Sigmoid colon (tissue), 4 donors: ENCODE results near the gene TNS1.

Experiments
- POLR2AphosphoS5 ChIP-seq, 4 donors: sonication (generic); formaldehyde crosslinking; IDR thresholded peaks; one replicate each; pipeline ENCODE4 v1.6.1; 2017; ENCODE audit warnings: antibody characterized with exemption in 4 of 4
- TF ChIP-seq, protein P1 (sequence below), 4 experiments: fragments of 450-650 bp in 3 of 4; fragments of 200-600 bp in 1 of 4; IDR thresholded peaks; one replicate each; pipeline ENCODE4 v1.5.1; 2016 to 2019; ENCODE audit warnings: antibody characterized with exemption in 4 of 4, mild to moderate bottlenecking in 3 of 4, moderate library complexity in 2 of 4

DNA sequence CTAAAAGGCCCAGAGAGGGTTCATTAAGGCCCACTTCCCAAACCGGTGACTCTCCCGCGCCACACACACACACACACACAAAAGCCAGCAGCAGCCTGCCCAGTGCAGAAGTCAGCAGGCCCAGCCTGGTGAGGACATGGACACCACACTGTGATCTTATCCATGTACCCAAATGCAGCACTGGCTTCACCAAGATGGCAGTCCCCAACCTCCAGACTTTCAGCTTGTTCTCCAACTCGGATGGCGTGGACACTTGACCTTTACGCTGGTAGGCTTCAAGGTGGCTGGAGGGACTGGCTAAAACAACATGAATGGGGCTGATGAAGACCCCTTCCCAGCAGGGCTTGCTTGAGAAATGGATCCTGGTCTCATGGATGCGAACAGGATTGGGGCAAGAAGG lies 50.4 kb downstream of the TNS1 start:
- TF ChIP-seq, protein P1, sequence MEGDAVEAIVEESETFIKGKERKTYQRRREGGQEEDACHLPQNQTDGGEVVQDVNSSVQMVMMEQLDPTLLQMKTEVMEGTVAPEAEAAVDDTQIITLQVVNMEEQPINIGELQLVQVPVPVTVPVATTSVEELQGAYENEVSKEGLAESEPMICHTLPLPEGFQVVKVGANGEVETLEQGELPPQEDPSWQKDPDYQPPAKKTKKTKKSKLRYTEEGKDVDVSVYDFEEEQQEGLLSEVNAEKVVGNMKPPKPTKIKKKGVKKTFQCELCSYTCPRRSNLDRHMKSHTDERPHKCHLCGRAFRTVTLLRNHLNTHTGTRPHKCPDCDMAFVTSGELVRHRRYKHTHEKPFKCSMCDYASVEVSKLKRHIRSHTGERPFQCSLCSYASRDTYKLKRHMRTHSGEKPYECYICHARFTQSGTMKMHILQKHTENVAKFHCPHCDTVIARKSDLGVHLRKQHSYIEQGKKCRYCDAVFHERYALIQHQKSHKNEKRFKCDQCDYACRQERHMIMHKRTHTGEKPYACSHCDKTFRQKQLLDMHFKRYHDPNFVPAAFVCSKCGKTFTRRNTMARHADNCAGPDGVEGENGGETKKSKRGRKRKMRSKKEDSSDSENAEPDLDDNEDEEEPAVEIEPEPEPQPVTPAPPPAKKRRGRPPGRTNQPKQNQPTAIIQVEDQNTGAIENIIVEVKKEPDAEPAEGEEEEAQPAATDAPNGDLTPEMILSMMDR (IDR thresholded peaks at IDR 0.05), result no peak
- TF ChIP-seq POLR2AphosphoS5 (IDR thresholded peaks at IDR 0.05), result no peak
